Activated B cell treated with CpG ODN at 0.5 μM for 24 hours (primary cell): ENCODE data around the gene IVD. TPM values are rescaled to one million over a fixed set of nuclear protein-coding genes. Genes with fewer than 3 reads are reported as not detected.

Experiments
- ATAC-seq: fragments of 200-7000 bp; cut with Tn5 transposase; one replicate; pipeline ENCODE4 v1.10.0; 2021; ENCODE audit warnings: low read depth, mild to moderate bottlenecking, moderate library complexity
- CTCF ChIA-PET: fragments of 350-600 bp; sonication (Branson Sonifier 250); formaldehyde crosslinking; loops from one replicate; lab custom pipeline; 2021; ENCODE audit warnings: antibody characterized with exemption; lab: Charles Lee
- POLR2A ChIA-PET: fragments of 350-600 bp; sonication (Branson Sonifier 250); formaldehyde crosslinking; loops from one replicate; lab custom pipeline; 2021; ENCODE audit warnings: antibody characterized with exemption; lab: Charles Lee
- DNase-seq: peaks from one replicate; pipeline ENCODE4 v3.0.0; 2022
- H3K27ac Mint-ChIP-seq: one replicate; pipeline ENCODE4 v1.8.0; 2020; ENCODE audit warnings: mixed read lengths
- H3K27me3 Mint-ChIP-seq: one replicate; pipeline ENCODE4 v1.8.0; 2021; ENCODE audit warnings: mixed read lengths
- H3K36me3 Mint-ChIP-seq: one replicate; pipeline ENCODE4 v1.8.0; 2021; ENCODE audit warnings: low read depth, mixed read lengths
- H3K4me1 Mint-ChIP-seq: one replicate; pipeline ENCODE4 v1.8.0; 2021; ENCODE audit warnings: mixed read lengths
- H3K4me3 Mint-ChIP-seq: one replicate; pipeline ENCODE4 v1.8.0; 2020; ENCODE audit warnings: mild to moderate bottlenecking, mixed read lengths
- H3K9me3 Mint-ChIP-seq: one replicate; pipeline ENCODE4 v1.8.0; 2020; ENCODE audit warnings: mixed read lengths
- CTCF ChIP-seq: fragments of 200-600 bp; IDR thresholded peaks from one replicate; pipeline ENCODE4 v1.8.0; 2022; ENCODE audit warnings: antibody characterized with exemption, mild to moderate bottlenecking
- intact Hi-C: fragments of 100-400 bp; cut with micrococcal nuclease; formaldehyde crosslinking; loops from one replicate; pipeline ENCODE4 v1.15.1; 2024
- total RNA-seq: library from RNA; stranded (reverse); gene quantifications from 2 replicates; pipeline ENCODE4 v1.2.3, GENCODE V29; 2022

Gene IVD
- total RNA-seq, 1 donor from 2014 or later: 76.7 TPM

GRCh38 chr15:40469776-40470390 lies 64.3 kb downstream of the IVD start:
- no peak for TF ChIP-seq CTCF
- intact Hi-C loops: loop anchor here (1.0 to 2.0 kb wide), 3 partner anchors 28 to 95 kb away; partner anchors contain the start of gene CCDC32
- H3K9me3 Mint-ChIP-seq: no peaks in the 10 kb centered on the region
- CTCF ChIA-PET: interaction anchor here (1.2 kb wide), 1 partner anchor 44 kb away, joined by 3 read pairs; no protein-coding TSS in a partner anchor
- no peaks in the 10 kb centered on the region for H3K27me3 Mint-ChIP-seq
- DNase-seq: no peak
- POLR2A ChIA-PET: interaction anchor here (0.7 to 1.4 kb wide), 3 partner anchors 26 to 94 kb away, joined by 3 to 10 read pairs (median 3); partner anchors contain the start of genes BAHD1 and CCDC32
- H3K4me3 Mint-ChIP-seq: peak overlapping the region; percentile 64
- H3K27ac Mint-ChIP-seq: peak overlapping the region; percentile 77
- peaks cover 19% of the 10 kb centered on the region for H3K36me3 Mint-ChIP-seq
- ATAC-seq: no peak
- peaks cover 10% of the 10 kb centered on the region for H3K4me1 Mint-ChIP-seq

- Mint-ChIP-seq H3K27me3 (no peaks in the 10 kb centered on the region), H3K27ac (peak within 1 kb of the TSS; percentile 77), H3K4me1 (peaks cover 10% of the 10 kb centered on the region), H3K4me3 (peak within 1 kb of the TSS; percentile 88), H3K36me3 (peaks cover 13% of the 10 kb centered on the region), H3K9me3 (no peaks in the 10 kb centered on the region)
- ChIA-PET CTCF (interaction anchor here (1.2 kb wide), 1 partner anchor 45 kb away, joined by 3 read pairs; no protein-coding TSS in a partner anchor), POLR2A (interaction anchor here (0.7 to 1.4 kb wide), 3 partner anchors 27 to 94 kb away, joined by 3 to 10 read pairs (median 3); partner anchors contain the start of genes BAHD1 and CCDC32)
- DNase-seq (peak; percentile 69), ATAC-seq (peak; percentile 91)
- intact Hi-C loops: loop anchor here (1.0 to 2.0 kb wide), 4 partner anchors 28 to 112 kb away; partner anchors contain the start of genes CCDC32 and DISP2
- TF ChIP-seq CTCF: no peak
These were observed 65.0 kb downstream of the IVD start, which contains the start of gene CHST14 for GRCh38 chr15:40470423-40471104. CHST14 (plus strand) TSS chr15:40470984; CDS start chr15:40471214, 230 bp downstream.

Other genes starting within 250 kb of the IVD start
- 3.9 and 4.2 TPM in 2 replicates for gene BUB1B, start 244.7 kb upstream of the IVD start, total RNA-seq
- gene PAK6, start 166.7 kb upstream of the IVD start, total RNA-seq: 0.34 and 0.40 TPM in 2 replicates
- 0.32 TPM in 1 of 2 replicates, not detected in the other for gene ANKRD63, start 122.7 kb upstream of the IVD start, total RNA-seq
- gene PLCB2, start 97.9 kb upstream of the IVD start, total RNA-seq: 109 and 126 TPM in 2 replicates
- gene INAFM2, start 82.1 kb upstream of the IVD start, total RNA-seq: 9.5 TPM in 2 replicates
- 0.91 and 2.1 TPM in 2 replicates for gene CCDC9B, start 64.9 kb upstream of the IVD start, total RNA-seq
- gene PHGR1, start 54.8 kb upstream of the IVD start, total RNA-seq: not detected in 2 replicates
- 0.38 and 0.39 TPM in 2 replicates for gene DISP2, start 47.6 kb upstream of the IVD start, total RNA-seq
- gene KNSTRN, start 23.1 kb upstream of the IVD start, total RNA-seq: 11.5 and 13.4 TPM in 2 replicates
- 27.5 and 28.4 TPM in 2 replicates for gene BAHD1, start 35.2 kb downstream of the IVD start, total RNA-seq
- gene CHST14, start 65.2 kb downstream of the IVD start, total RNA-seq: 10.1 and 10.2 TPM in 2 replicates
- gene CCDC32, start 159.2 kb downstream of the IVD start, total RNA-seq: 64.0 and 66.3 TPM in 2 replicates
- 20.1 and 24.8 TPM in 2 replicates for gene RPUSD2, start 163.5 kb downstream of the IVD start, total RNA-seq
- 5.1 and 7.7 TPM in 2 replicates for gene KNL1, start 188.5 kb downstream of the IVD start, total RNA-seq